GM12865 (cell line): ENCODE results near the gene ARID2.

Source experiments
- DNase-seq: peaks from one replicate; pipeline ENCODE4 v3.0.0; 2010; ENCODE audit warnings: low read depth
- H3K4me3 ChIP-seq: 2 replicates; pipeline ENCODE4 v1.5.1; 2011; ENCODE audit warnings: mild to moderate bottlenecking, low read depth, low read length, control low read depth
- CTCF ChIP-seq: IDR thresholded peaks from 2 replicates; pipeline ENCODE4 v1.5.1; 2011; ENCODE audit warnings: low read length, control low read depth, low read depth, inconsistent platforms; ENCODE audit not compliant: insufficient read depth; ENCODE audit errors: missing control alignments

The ARID2 gene

GRCh38 chr12:45774508-45775162 lies 45.1 kb downstream of the ARID2 start:
- no peak overlapping the region for H3K4me3 ChIP-seq
- no peak for TF ChIP-seq CTCF
- no peak for DNase-seq

- DNase-seq = no peak
- TF ChIP-seq CTCF = no peak
- H3K4me3 ChIP-seq = no peak overlapping the region
Observed at GRCh38 chr12:45775465-45775864, 46.0 kb downstream of the ARID2 start.

- no peak for TF ChIP-seq CTCF
- DNase-seq = no peak
- H3K4me3 ChIP-seq = no peak overlapping the region
Observed at GRCh38 chr12:45775964-45776363, 46.5 kb downstream of the ARID2 start.

- DNase-seq = no peak
- no peak overlapping the region for H3K4me3 ChIP-seq
- TF ChIP-seq CTCF = no peak
Observed at GRCh38 chr12:45779936-45780335, 50.4 kb downstream of the ARID2 start.

GRCh38 chr12:45781080-45781479 lies 51.6 kb downstream of the ARID2 start:
- no peak overlapping the region for H3K4me3 ChIP-seq
- no peak for TF ChIP-seq CTCF
- DNase-seq = no peak

- H3K4me3 ChIP-seq = no peak overlapping the region
- TF ChIP-seq CTCF = no peak
- no peak for DNase-seq
Observed at GRCh38 chr12:45785315-45785714, 55.8 kb downstream of the ARID2 start.

GRCh38 chr12:45789025-45789424 lies 59.5 kb downstream of the ARID2 start:
- TF ChIP-seq CTCF = no peak
- H3K4me3 ChIP-seq = no peak overlapping the region
- peak; percentile 12 for DNase-seq
